ENCODE data around the gene SMG6. TPM values are rescaled to one million over a fixed set of nuclear protein-coding genes. Genes with fewer than 3 reads are reported as not detected.
A peak's percentile ranks its signal among the peaks of the same experiment; 100 is the strongest.
"Not testable (repeated sequence)": the region's sequence is repeated elsewhere in the genome, so short reads cannot be mapped to it uniquely, and the experiment has no call there.

SMG6 gene
- total and polyA plus RNA-seq, 2 donors = 30.0 to 31.0 TPM

GRCh38 chr17:2259769-2260536 is 43.6 kb downstream of the SMG6 start:
- Histone ChIP-seq H3K9me3 (ENCODE audit: control insufficient read depth in 2 of 2, insufficient read depth in 1 of 2, low read length in 1 of 2) (no peaks in the 10 kb centered on the region), H3K27me3 (ENCODE audit: control insufficient read depth in 2 of 2, insufficient read depth in 1 of 2, low read length in 1 of 2) (no peaks in the 10 kb centered on the region), H3K27ac (ENCODE audit: low read depth in 1 of 2, low read length in 1 of 2) (peak overlapping the region; percentile 75 to 81), H3K4me1 (ENCODE audit: control insufficient read depth in 2 of 2, insufficient read depth in 2 of 2, low read length in 2 of 2) (peaks cover 8 to 37% of the 10 kb centered on the region in 2 donors), H3K4me3 (ENCODE audit: low read length in 2 of 2) (no peak overlapping the region), H3K36me3 (ENCODE audit: control insufficient read depth in 2 of 2, insufficient read depth in 2 of 2, low read length in 1 of 2) (peaks cover 2 to 11% of the 10 kb centered on the region in 2 donors)
- DNase-seq (ENCODE audit: low read depth in 6 of 9, low spot score in 9 of 9) = peak in 2 of 9 donors; percentile 32 to 69
- WGBS = 37% methylated on average over 8 of the region's 8 CpGs

- Histone ChIP-seq H3K36me3 (ENCODE audit: control insufficient read depth in 2 of 2, insufficient read depth in 2 of 2, low read length in 1 of 2) (peaks cover 8 to 19% of the 10 kb centered on the region in 2 donors), H3K4me1 (ENCODE audit: control insufficient read depth in 2 of 2, insufficient read depth in 2 of 2, low read length in 2 of 2) (peaks cover 8 to 30% of the 10 kb centered on the region in 2 donors), H3K27ac (ENCODE audit: low read depth in 1 of 2, low read length in 1 of 2) (peak overlapping the region; percentile 46 to 75)
- DNase-seq (ENCODE audit: low read depth in 6 of 9, low spot score in 9 of 9); H3K4me3 ChIP-seq (ENCODE audit: low read length in 2 of 2); H3K27me3 ChIP-seq (ENCODE audit: control insufficient read depth in 2 of 2, insufficient read depth in 1 of 2, low read length in 1 of 2); H3K9me3 ChIP-seq (ENCODE audit: control insufficient read depth in 2 of 2, insufficient read depth in 1 of 2, low read length in 1 of 2): not testable (repeated sequence)
- WGBS = 96% methylated on average over 8 of the region's 8 CpGs
Measured at GRCh38 chr17:2258830-2259229, 44.8 kb downstream of the SMG6 start.

- DNase-seq (ENCODE audit: low read depth in 6 of 9, low spot score in 9 of 9) = no peak
- Histone ChIP-seq H3K36me3 (ENCODE audit: control insufficient read depth in 2 of 2, insufficient read depth in 2 of 2, low read length in 1 of 2) (peaks cover 16 to 17% of the 10 kb centered on the region in 2 donors), H3K4me1 (ENCODE audit: control insufficient read depth in 2 of 2, insufficient read depth in 2 of 2, low read length in 2 of 2) (peaks cover 0 to 10% of the 10 kb centered on the region in 2 donors), H3K9me3 (ENCODE audit: control insufficient read depth in 2 of 2, insufficient read depth in 1 of 2, low read length in 1 of 2) (no peaks in the 10 kb centered on the region), H3K27me3 (ENCODE audit: control insufficient read depth in 2 of 2, insufficient read depth in 1 of 2, low read length in 1 of 2) (no peaks in the 10 kb centered on the region), H3K27ac (ENCODE audit: low read depth in 1 of 2, low read length in 1 of 2) (no peak overlapping the region), H3K4me3 (ENCODE audit: low read length in 2 of 2) (no peak overlapping the region)
- 97% methylated on average over 5 of the region's 5 CpGs for WGBS
Measured at GRCh38 chr17:2253768-2254406, 49.7 kb downstream of the SMG6 start.

- Histone ChIP-seq H3K9me3 (ENCODE audit: control insufficient read depth in 2 of 2, insufficient read depth in 1 of 2, low read length in 1 of 2) (no peaks in the 10 kb centered on the region), H3K4me1 (ENCODE audit: control insufficient read depth in 2 of 2, insufficient read depth in 2 of 2, low read length in 2 of 2) (peaks cover 0 to 5% of the 10 kb centered on the region in 2 donors), H3K27me3 (ENCODE audit: control insufficient read depth in 2 of 2, insufficient read depth in 1 of 2, low read length in 1 of 2) (no peaks in the 10 kb centered on the region), H3K27ac (ENCODE audit: low read depth in 1 of 2, low read length in 1 of 2) (no peak overlapping the region), H3K4me3 (ENCODE audit: low read length in 2 of 2) (no peak overlapping the region), H3K36me3 (ENCODE audit: control insufficient read depth in 2 of 2, insufficient read depth in 2 of 2, low read length in 1 of 2) (peaks cover 14 to 17% of the 10 kb centered on the region in 2 donors)
- DNase-seq (ENCODE audit: low read depth in 6 of 9, low spot score in 9 of 9) = no peak
- 92% methylated on average over 10 of the region's 10 CpGs for WGBS
Measured at GRCh38 chr17:2253362-2253761, 50.2 kb downstream of the SMG6 start.

- Histone ChIP-seq H3K4me3 (ENCODE audit: low read length in 2 of 2) (no peak overlapping the region), H3K9me3 (ENCODE audit: control insufficient read depth in 2 of 2, insufficient read depth in 1 of 2, low read length in 1 of 2) (no peaks in the 10 kb centered on the region), H3K4me1 (ENCODE audit: control insufficient read depth in 2 of 2, insufficient read depth in 2 of 2, low read length in 2 of 2) (peaks cover 0 to 3% of the 10 kb centered on the region in 2 donors), H3K27me3 (ENCODE audit: control insufficient read depth in 2 of 2, insufficient read depth in 1 of 2, low read length in 1 of 2) (no peaks in the 10 kb centered on the region), H3K27ac (ENCODE audit: low read depth in 1 of 2, low read length in 1 of 2) (no peak overlapping the region), H3K36me3 (ENCODE audit: control insufficient read depth in 2 of 2, insufficient read depth in 2 of 2, low read length in 1 of 2) (peaks cover 16 to 20% of the 10 kb centered on the region in 2 donors)
- WGBS = 97% methylated on average over 5 of the region's 5 CpGs
- no peak for DNase-seq (ENCODE audit: low read depth in 6 of 9, low spot score in 9 of 9)
Measured at GRCh38 chr17:2251098-2251497, 52.5 kb downstream of the SMG6 start.

- Histone ChIP-seq H3K4me3 (ENCODE audit: low read length in 2 of 2) (no peak overlapping the region), H3K27me3 (ENCODE audit: control insufficient read depth in 2 of 2, insufficient read depth in 1 of 2, low read length in 1 of 2) (no peaks in the 10 kb centered on the region), H3K36me3 (ENCODE audit: control insufficient read depth in 2 of 2, insufficient read depth in 2 of 2, low read length in 1 of 2) (peaks cover 17 to 20% of the 10 kb centered on the region in 2 donors), H3K4me1 (ENCODE audit: control insufficient read depth in 2 of 2, insufficient read depth in 2 of 2, low read length in 2 of 2) (peaks cover 0 to 3% of the 10 kb centered on the region in 2 donors), H3K27ac (ENCODE audit: low read depth in 1 of 2, low read length in 1 of 2) (peak overlapping the region in 1 of 2 donors; percentile 62), H3K9me3 (ENCODE audit: control insufficient read depth in 2 of 2, insufficient read depth in 1 of 2, low read length in 1 of 2) (no peaks in the 10 kb centered on the region)
- peak in 1 of 9 donors; percentile 48 for DNase-seq (ENCODE audit: low read depth in 6 of 9, low spot score in 9 of 9)
- 94% methylated on average over 12 of the region's 12 CpGs for WGBS
Measured at GRCh38 chr17:2250140-2251095, 53.2 kb downstream of the SMG6 start.

- Histone ChIP-seq H3K4me3 (ENCODE audit: low read length in 2 of 2) (no peak overlapping the region), H3K4me1 (ENCODE audit: control insufficient read depth in 2 of 2, insufficient read depth in 2 of 2, low read length in 2 of 2) (no peaks in the 10 kb centered on the region), H3K9me3 (ENCODE audit: control insufficient read depth in 2 of 2, insufficient read depth in 1 of 2, low read length in 1 of 2) (no peaks in the 10 kb centered on the region), H3K27ac (ENCODE audit: low read depth in 1 of 2, low read length in 1 of 2) (no peak overlapping the region), H3K27me3 (ENCODE audit: control insufficient read depth in 2 of 2, insufficient read depth in 1 of 2, low read length in 1 of 2) (no peaks in the 10 kb centered on the region), H3K36me3 (ENCODE audit: control insufficient read depth in 2 of 2, insufficient read depth in 2 of 2, low read length in 1 of 2) (peaks cover 16 to 35% of the 10 kb centered on the region in 2 donors)
- DNase-seq (ENCODE audit: low read depth in 6 of 9, low spot score in 9 of 9) = no peak
- WGBS = 98% methylated on average over 4 of the region's 4 CpGs
Measured at GRCh38 chr17:2247005-2247404, 56.6 kb downstream of the SMG6 start.

- no peaks in the 10 kb centered on the region for H3K4me1 ChIP-seq (ENCODE audit: control insufficient read depth in 2 of 2, insufficient read depth in 2 of 2, low read length in 2 of 2)
- 51% methylated on average over 7 of the region's 7 CpGs for WGBS
- H3K36me3 ChIP-seq (ENCODE audit: control insufficient read depth in 2 of 2, insufficient read depth in 2 of 2, low read length in 1 of 2) = peaks cover 25 to 47% of the 10 kb centered on the region in 2 donors
- no peaks in the 10 kb centered on the region for H3K27me3 ChIP-seq (ENCODE audit: control insufficient read depth in 2 of 2, insufficient read depth in 1 of 2, low read length in 1 of 2)
- peak overlapping the region in 1 of 2 donors; percentile 21 for H3K27ac ChIP-seq (ENCODE audit: low read depth in 1 of 2, low read length in 1 of 2)
- no peak overlapping the region for H3K4me3 ChIP-seq (ENCODE audit: low read length in 2 of 2)
- no peaks in the 10 kb centered on the region for H3K9me3 ChIP-seq (ENCODE audit: control insufficient read depth in 2 of 2, insufficient read depth in 1 of 2, low read length in 1 of 2)
- DNase-seq (ENCODE audit: low read depth in 6 of 9, low spot score in 9 of 9) = peak; percentile 49 to 85 (median 73)
Measured at GRCh38 chr17:2244545-2245525, 58.8 kb downstream of the SMG6 start.
